ENCODE results near the gene LPAR3.

The LPAR3 gene

DNA sequence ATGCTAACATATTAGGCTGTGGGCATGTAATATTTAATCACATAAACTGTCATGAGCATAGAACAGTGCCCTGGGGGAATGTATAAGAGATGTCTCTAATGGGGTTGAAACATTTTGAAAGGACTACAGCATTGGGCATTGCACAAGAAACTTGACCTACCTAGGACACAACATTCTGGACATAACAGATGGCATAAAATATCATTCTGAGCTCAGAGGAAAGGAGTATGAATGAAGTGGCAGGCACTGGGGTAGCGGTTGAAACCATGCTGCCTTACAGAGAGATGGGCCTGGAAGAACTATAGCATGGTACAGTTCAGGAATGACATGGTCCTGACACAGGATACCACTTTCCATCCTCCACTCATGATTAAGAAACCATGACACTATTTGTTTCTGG lies 69.0 kb downstream of the LPAR3 start:
- no peak for DNase-seq

- no peak for DNase-seq
Observed at GRCh38 chr1:84823511-84823910, 69.5 kb downstream of the LPAR3 start.

DNA sequence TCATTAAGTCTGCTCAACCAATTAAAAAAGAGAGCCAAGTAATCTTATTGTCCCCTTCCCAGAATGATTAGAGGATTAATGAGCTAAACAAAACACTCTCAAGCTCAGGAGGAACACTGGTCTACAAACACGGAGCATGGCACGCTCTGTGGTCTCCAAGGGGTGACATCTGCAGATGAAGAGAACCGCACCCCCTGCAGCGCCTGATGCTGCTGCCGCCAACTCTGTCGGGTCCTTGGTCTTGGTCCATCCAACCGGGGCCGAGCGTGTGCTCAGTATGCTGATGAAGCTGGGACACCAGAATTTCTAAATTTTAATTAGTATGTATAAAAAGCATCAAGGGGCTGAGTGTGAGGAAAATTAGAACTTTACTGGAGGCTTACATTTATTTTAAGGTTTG lies 82.7 kb downstream of the LPAR3 start:
- DNase-seq = no peak

DNA sequence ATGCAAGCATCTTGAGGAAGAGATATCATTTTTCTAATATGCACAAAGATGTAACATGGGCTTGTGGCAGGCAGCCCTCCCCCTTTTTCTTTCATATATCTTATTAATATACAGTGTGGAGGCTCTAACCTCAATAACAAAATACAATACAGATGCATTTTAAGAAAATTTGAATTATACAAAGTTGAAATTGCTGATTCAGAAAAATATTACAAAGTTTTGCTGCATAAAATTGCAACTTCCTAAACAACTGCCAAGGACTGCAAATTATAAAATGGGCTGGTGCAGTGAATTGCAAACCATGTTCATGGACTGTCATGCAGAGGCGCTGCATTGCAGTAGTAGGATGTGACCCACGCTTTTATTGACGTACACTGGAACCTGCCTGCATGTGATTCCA lies 84.0 kb downstream of the LPAR3 start:
- DNase-seq = no peak

- no peak for DNase-seq
Observed at GRCh38 chr1:84803604-84804003, 89.4 kb downstream of the LPAR3 start.

GRCh38 chr1:84802567-84803232 lies 90.3 kb downstream of the LPAR3 start:
- DNase-seq = no peak

GRCh38 chr1:84800090-84801073 lies 92.6 kb downstream of the LPAR3 start:
- DNase-seq = no peak

GRCh38 chr1:84797603-84798002 lies 95.4 kb downstream of the LPAR3 start:
- DNase-seq = no peak

DNA sequence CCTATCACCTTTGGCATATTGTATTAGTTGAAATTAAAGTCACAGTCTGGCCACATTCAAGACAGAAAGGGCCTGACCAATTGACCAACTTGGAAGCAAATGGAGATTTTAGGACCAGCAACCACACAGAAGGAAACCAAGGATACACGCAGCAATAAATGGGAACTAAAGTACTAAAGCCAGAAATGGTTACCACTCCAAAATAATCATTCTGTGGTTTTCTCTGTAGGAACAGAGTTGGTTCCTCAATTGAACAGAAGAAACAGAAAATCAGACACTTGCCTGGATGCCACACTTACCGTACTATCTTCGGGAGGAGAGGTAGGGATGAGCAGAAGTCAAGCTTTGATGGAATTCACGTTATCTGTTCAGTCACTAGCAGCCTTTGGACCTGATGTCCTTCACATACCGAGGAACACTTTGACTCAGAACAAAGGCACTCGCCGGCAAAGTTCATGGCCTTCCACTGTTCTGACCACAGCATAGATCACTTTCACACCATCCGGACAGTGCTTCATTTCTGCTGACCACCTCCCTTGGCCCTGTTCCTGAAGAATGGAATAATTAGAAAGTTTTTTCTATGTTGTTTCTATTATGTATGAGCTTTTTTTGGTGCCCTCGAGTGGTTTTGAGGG lies 96.9 kb downstream of the LPAR3 start:
- DNase-seq = no peak

DNA sequence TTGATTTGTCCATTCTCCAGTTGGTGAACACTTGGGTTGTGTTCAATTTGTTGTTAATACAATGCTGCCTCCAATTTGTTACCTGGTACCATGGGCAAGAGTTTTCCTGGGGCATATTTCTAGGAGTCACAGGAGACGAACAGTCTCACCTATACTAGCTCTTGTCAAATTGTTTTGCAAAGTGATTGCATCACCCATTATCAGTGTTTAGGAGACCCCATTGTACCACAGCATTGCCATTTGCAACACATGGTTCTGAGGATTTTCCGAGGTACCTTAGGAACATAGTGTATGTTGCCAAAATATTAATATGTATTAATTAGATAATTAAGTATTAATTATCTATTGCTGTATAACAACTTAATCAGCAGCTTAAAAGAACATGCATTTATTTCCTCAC lies 97.8 kb downstream of the LPAR3 start:
- DNase-seq = no peak

DNA sequence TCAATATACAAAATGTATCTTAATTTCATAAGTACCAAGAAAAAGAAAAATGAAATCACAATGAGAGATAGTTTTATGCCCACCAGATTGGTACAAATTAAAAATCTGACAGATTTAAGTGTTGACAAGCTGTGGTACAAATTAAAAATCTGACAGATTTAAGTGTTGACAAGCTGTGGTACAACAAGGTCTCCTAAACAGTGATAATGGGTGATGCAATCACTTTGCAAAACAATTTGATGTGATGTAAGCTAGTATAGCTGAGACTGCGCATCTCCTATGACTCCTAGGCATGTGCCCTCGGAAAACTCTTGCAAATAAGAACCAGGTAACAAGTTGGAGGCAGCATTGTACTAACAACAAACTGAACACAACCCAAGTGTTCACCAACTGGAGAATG lies 100.6 kb downstream of the LPAR3 start:
- no peak for DNase-seq

DNA sequence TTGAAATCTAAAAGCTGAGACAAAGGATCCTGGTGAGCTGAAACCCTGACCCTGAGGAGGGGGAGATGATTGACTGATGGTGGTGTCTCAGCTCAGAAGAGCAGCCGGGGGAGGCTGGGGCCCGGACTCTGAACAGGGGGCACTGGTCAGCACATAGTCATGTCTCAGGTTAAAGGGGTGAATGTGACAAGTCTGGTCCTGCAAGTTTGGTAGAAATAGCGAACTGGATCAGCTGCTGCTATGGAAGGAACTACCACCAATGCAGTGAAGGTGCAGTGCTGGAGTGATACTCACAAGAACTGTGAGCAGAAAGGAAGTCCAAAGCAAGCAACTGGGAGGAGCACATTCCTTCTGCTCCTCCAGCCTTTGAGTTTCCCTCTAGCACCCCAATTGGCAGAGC lies 104.0 kb downstream of the LPAR3 start:
- no peak for DNase-seq

- no peak for DNase-seq
Observed at GRCh38 chr1:84785271-84786036, 107.6 kb downstream of the LPAR3 start.

- DNase-seq = no peak
Observed at GRCh38 chr1:84782881-84783280, 110.1 kb downstream of the LPAR3 start.

DNA sequence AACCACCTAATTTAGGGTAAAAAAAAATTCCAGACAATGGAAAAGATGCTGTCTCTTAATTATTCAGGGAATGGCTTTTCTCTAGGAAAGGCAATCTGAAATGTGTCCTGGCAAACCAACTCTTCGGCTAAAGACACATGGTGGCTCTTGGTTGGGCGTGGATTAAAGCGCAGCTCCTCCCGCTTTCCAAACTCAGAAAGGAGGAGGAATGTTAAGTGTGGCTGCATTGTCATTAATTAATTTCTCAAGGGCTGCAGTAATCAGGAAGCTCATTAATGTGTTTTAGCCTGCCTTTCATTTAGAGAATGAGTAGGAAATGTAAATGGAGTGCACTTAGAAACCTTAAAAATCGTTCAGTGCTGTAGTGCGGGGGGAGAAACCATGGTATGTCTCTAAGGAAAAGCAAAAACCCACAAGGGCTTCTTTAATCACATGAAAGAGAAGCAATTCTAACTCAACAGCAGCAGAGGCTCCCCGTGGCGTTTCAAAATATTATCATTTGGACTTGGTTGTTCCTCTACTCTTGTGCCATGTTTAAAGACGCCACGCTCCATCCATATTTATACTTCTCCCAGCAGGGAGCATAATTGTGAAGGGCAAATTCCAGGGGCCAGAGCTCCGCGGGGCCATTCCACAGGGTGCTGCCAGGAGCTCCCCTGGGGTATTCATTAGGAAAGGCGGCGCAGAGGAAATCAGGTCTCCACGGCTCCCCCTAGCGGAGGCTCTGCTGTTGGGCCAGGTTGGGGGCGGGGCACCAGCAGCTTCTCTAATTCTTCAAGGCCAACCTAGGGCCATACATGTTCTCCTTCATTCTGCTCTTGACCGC lies 110.8 kb downstream of the LPAR3 start:
- DNase-seq = peak; percentile 80

GRCh38 chr1:84780000-84780716 lies 112.8 kb downstream of the LPAR3 start:
- DNase-seq = no peak

DNA sequence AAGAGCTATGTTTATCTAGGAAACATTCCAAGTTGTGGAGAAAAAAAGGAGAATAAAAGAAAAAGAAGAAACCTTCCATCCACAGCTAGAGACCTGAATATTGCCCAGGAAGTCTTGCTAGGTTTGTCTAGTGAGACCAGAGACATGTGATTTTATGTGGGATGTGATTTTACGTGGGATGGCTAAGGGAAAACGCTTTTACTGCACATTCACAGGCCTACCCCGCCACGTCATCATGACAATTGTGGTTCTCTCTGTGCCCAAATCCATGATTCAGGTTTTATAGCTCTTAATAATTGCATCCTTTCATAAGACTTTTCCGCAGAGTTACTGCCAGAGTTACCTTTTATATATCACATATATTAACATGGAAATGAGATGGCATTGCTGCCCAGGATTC lies 116.4 kb downstream of the LPAR3 start:
- no peak for DNase-seq

DNA sequence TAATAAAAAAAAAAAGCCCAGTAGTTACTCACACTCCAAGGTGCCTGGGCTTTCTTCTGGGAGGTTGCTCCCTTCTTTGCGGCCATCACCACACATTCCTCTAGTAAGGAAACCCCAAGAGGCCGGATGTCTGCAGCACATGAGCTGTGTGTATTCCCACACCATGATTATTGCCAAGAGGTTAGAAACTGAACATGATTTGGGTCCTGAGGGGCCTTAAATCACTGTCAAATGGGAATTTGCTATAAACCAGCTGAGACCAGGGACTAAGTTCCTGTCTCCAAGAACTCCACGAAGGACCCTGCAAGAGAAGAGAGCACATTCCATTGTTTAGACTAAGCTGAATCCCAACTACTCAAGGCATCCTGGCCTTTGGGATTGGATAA lies 117.5 kb downstream of the LPAR3 start:
- no peak for DNase-seq

GRCh38 chr1:84774669-84775534 lies 118.1 kb downstream of the LPAR3 start:
- DNase-seq = no peak

GRCh38 chr1:84773933-84774497 lies 119.0 kb downstream of the LPAR3 start:
- no peak for DNase-seq

Measured in NCI-H2227 treated with DMSO at 0.1 percent for 48 hours (cell line).